OCI-LY3 (cell line): ENCODE measurements around the gene HOXA7.

Experiments
- EZH2phosphoT487 ChIP-seq: fragments of 200-600 bp; shearing (Covaris generic); IDR thresholded peaks from 2 replicates; pipeline ENCODE4 v1.6.1; 2018; ENCODE audit warnings: antibody characterized with exemption, mixed run types, low read depth
- TF ChIP-seq, protein P1 (sequence below): fragments of 200-600, 300-600 bp; sonication (generic); IDR thresholded peaks from 2 replicates; pipeline ENCODE4 v1.5.1; 2014; ENCODE audit warnings: antibody characterized with exemption, low read length, low read depth

DNA sequence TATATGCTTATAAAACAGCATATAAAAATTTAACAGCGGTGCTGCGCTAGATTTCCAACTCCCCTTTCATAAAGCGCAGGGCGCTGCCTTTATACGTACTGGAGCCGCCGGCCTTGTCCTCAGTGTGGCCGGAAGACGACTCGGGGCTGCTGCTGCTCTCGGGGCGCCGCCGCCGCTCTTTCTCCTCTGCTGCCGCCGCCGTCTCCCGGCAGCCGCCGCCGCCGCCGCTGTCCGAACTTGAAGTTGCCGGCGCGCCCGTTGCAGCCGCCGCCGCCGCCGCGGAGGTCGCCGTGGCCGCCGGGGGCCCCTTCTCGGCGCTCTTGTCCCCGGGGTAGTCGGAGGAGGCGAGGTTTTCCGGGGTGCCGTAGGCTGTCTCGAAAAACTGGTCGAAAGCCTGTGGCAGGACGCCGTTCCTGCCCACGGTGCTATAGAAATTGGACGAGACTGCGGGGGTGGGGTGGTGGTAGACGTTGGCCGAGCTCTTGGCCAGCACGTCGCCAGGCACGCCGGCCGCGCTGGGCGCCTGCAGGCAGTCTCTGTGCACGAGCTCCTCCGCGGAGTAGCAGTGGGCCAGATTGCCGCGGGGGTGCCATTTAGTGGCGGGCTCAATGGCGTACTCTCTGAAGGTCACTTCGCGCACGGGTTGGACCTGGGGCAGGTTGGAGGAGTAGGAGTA, 28.0 kb upstream of the HOXA7 start:
- TF ChIP-seq, protein P1, sequence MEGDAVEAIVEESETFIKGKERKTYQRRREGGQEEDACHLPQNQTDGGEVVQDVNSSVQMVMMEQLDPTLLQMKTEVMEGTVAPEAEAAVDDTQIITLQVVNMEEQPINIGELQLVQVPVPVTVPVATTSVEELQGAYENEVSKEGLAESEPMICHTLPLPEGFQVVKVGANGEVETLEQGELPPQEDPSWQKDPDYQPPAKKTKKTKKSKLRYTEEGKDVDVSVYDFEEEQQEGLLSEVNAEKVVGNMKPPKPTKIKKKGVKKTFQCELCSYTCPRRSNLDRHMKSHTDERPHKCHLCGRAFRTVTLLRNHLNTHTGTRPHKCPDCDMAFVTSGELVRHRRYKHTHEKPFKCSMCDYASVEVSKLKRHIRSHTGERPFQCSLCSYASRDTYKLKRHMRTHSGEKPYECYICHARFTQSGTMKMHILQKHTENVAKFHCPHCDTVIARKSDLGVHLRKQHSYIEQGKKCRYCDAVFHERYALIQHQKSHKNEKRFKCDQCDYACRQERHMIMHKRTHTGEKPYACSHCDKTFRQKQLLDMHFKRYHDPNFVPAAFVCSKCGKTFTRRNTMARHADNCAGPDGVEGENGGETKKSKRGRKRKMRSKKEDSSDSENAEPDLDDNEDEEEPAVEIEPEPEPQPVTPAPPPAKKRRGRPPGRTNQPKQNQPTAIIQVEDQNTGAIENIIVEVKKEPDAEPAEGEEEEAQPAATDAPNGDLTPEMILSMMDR: no peak
- TF ChIP-seq EZH2phosphoT487: no peak
